Muscle of leg (tissue), 11 donors: ENCODE results near the gene EREG. TPM values are rescaled to one million over a fixed set of nuclear protein-coding genes. Genes with fewer than 3 reads are reported as not detected.
"Not testable (repeated sequence)": the region's sequence is repeated elsewhere in the genome, so short reads cannot be mapped to it uniquely, and the experiment has no call there.

Source experiments
- DNase-seq: peaks from one replicate; pipeline ENCODE4 v3.0.0; 2013
- H3K27ac ChIP-seq: one replicate; pipeline ENCODE4 v1.5.1; 2013; ENCODE audit warnings: mild to moderate bottlenecking, low read length, control low read depth
- H3K27me3 ChIP-seq: one replicate; pipeline ENCODE4 v1.6.1; 2013; ENCODE audit warnings: low read length; ENCODE audit not compliant: control insufficient read depth, insufficient read depth
- H3K36me3 ChIP-seq: one replicate; pipeline ENCODE4 v1.6.1; 2013; ENCODE audit warnings: low read length; ENCODE audit not compliant: control insufficient read depth, insufficient read depth
- H3K4me1 ChIP-seq: one replicate; pipeline ENCODE4 v1.6.1; 2013; ENCODE audit warnings: low read length; ENCODE audit not compliant: control insufficient read depth, insufficient read depth
- H3K4me3 ChIP-seq: one replicate; pipeline ENCODE4 v1.5.1; 2013; ENCODE audit warnings: low read length, control low read depth
- H3K9me3 ChIP-seq: replicated peaks from 2 replicates; pipeline ENCODE4 v1.6.1; 2013; ENCODE audit warnings: low read depth, low read length; ENCODE audit not compliant: control insufficient read depth
- WGBS: methylation state at CpG from one replicate; pipeline ENCODE4 v1.1.5; 2013; ENCODE audit warnings: missing lambda C conversion rate; ENCODE audit not compliant: insufficient coverage; 5-methylcytosine and 5-hydroxymethylcytosine counted together
- polyA plus RNA-seq, 8 donors: library from polyadenylated mRNA; unstranded; fragments of 120-200 nt; gene quantifications; one replicate each; pipeline versions ENCODE4 v1.2.1 to v1.2.3, GENCODE V29; 2013; ENCODE audit warnings: inconsistent platforms in 1 of 8, low replicate concordance in 1 of 8; ENCODE audit not compliant: insufficient read length in 8 of 8, insufficient read depth in 1 of 8
- total RNA-seq: library from RNA; stranded (reverse); fragments of 120-200 nt; gene quantifications from one replicate; pipeline ENCODE4 v1.2.4, GENCODE V29; 2013

EREG gene
- total and polyA plus RNA-seq, 9 donors, result under 0.01 to 0.85 (median 0.08) TPM

DNA sequence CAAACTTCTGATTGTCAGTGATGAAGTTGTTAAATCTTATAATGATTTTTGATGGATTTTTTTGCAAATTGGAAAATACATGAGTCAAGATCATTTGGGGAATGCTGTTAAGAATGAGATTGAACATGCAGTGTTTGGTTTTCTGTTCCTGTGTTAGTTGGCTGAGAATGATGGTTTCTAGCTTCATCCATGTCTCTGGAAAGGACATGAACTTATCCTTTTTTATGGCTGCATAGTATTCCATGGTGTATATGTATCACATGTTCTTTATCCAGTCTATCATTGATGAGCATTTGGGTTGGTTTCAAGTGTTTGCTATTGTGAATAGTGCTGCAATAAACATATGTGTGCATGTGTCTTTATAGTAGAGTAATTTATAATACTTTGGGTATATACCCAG, 24.5 kb upstream of the EREG start:
- H3K4me3 ChIP-seq, result not testable (repeated sequence)

DNA sequence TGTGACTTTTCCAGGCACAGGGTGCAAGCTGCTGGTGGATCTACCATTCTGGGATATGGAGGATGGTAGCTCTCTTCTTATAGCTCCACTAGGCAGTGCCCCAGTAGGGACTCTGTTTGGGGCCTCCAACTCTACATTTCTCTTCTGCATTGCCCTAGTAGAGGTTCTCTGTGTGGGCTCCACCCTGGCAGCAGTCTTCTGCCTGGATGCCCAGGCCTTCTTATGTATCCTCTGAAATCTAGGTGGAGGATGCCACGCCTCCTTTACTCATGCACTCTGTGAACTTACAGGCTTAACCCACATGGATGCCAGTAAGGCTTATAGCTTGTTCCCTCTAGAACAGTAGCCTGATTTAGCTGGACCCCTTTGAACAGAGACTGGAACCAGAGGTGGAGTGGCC, 20.9 kb upstream of the EREG start:
- Histone ChIP-seq H3K27ac (no peak overlapping the region), H3K4me3 (no peak overlapping the region), H3K4me1 (no peaks in the 10 kb centered on the region), H3K36me3 (no peaks in the 10 kb centered on the region), H3K9me3 (peaks cover 5% of the 10 kb centered on the region), H3K27me3 (no peaks in the 10 kb centered on the region)
- WGBS, result no CpG with 5 or more reads among the region's 1 CpG
- no peak for DNase-seq

More for the DNA sequence above, 24.5 kb upstream of the EREG start:
- H3K9me3 ChIP-seq, H3K4me1 ChIP-seq, H3K27ac ChIP-seq, H3K27me3 ChIP-seq, H3K36me3 ChIP-seq, DNase-seq: not testable (repeated sequence)

DNA sequence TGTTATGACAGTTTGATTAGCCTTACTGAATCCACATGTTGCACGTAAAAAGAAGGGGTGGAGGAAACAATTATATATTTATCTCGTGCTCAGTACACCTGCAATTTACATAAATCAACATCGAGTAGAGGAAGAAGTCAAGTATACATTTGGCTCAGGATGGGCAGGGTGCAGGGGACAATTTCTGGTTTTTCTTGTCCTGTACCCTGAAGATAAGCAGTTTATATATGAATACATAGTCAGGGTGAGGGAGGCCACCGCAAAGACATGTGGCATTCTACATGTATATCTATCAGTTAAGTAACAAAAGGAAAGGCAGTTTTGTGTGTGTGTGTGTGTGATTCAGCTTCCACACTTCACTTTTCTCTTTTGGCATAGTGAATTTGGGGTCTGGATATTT, 11.1 kb upstream of the EREG start:
- H3K27me3 ChIP-seq, result no peaks in the 10 kb centered on the region
- WGBS, result no CpG with 5 or more reads among the region's 4 CpGs
- H3K9me3 ChIP-seq, result no peaks in the 10 kb centered on the region
- no peak overlapping the region for H3K4me3 ChIP-seq
- DNase-seq, result no peak
- H3K4me1 ChIP-seq, result no peaks in the 10 kb centered on the region
- H3K36me3 ChIP-seq, result no peaks in the 10 kb centered on the region
- no peak overlapping the region for H3K27ac ChIP-seq

DNA sequence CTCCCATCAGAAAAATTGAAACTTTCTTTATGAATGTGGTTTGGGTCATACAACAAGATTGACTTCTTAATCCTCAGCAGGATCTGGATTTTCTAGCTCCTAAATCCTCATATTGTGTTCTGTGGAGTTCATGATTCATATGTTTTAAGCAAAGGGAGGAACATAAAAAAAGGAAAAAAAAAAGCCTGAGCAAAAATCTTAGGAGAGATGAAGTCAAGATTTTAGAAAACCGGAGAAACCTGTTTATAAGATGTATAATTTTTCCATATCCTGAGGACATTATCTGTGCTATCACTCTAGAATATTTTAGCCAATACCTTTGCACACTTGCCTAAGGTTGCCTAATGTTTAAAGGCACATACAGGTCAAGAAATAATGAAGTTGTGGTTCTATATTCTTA, 7.0 kb upstream of the EREG start:
- Histone ChIP-seq H3K4me3 (no peak overlapping the region), H3K9me3 (no peaks in the 10 kb centered on the region), H3K4me1 (no peaks in the 10 kb centered on the region), H3K27ac (no peak overlapping the region), H3K36me3 (no peaks in the 10 kb centered on the region), H3K27me3 (no peaks in the 10 kb centered on the region)
- no CpG with 5 or more reads among the region's 1 CpG for WGBS
- no peak for DNase-seq

DNA sequence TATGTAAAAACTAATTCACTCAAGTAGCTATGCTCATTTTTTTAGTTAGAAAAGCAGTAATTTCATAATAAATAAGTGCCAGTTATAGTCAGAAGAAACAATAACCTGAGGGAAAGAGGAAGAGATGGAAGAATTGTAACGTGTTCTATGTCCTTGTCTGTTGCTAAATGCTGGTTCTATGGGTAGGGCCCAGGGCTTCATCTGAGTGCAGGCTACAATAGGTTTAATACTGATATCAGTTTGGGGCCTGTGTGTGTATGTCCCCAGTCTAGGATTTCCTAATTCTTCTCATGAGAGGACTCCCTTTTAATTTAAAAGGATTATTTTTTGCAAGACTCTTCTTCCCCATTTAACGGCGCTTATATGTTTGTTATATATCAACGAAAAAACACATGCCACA, 3.3 kb upstream of the EREG start:
- peaks cover 5% of the 10 kb centered on the region for H3K4me1 ChIP-seq
- no peak overlapping the region for H3K4me3 ChIP-seq
- H3K27me3 ChIP-seq, result peaks cover 13% of the 10 kb centered on the region
- no peak for DNase-seq
- H3K36me3 ChIP-seq, result no peaks in the 10 kb centered on the region
- no peak overlapping the region for H3K27ac ChIP-seq
- WGBS, result 100% methylated on average over 1 of the region's 4 CpGs
- H3K9me3 ChIP-seq, result no peaks in the 10 kb centered on the region

DNA sequence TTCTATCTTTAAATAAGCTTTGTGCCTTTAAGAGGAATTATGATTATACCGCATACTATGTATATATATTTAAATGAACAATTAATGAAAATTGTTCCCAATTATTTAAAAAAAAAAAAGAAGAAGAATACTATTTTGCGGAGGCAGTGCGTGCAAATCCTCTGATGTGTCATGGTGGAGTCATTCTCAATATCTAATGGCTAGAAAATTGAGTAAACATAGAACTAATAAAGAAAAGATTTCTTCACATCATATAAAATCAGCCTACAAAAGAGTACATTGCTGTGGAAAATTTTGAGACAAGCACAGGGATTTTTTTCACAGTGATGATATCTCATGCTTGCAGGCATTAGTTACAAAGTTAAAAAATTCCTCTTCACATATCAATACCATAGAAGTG, 2.6 kb upstream of the EREG start:
- WGBS, result no CpG with 5 or more reads among the region's 3 CpGs

DNA sequence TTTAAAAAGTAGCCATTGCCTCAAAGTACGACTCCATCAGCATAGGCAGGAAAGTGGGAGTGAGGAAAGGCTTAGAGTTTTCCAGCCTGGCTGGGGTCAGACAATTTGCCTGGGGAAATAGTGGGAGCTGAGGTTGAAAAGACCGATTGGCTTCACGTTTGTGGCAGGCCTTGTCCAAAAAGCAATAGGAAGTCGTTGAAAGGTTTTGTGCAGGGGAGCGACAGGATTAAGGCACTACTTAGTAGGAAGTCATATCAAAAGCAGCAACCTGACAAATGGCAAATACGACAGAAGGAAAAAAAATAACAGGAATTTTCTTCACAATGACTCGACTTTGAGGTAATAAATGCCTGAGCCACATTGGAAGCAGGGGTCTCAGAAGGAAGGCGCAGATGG, 691 bp upstream of the EREG start:
- H3K27ac ChIP-seq, result no peak overlapping the region
- no peak for DNase-seq
- H3K4me3 ChIP-seq, result no peak overlapping the region
- H3K36me3 ChIP-seq, result no peaks in the 10 kb centered on the region
- peaks cover 5% of the 10 kb centered on the region for H3K4me1 ChIP-seq
- WGBS, result 19% methylated on average over 6 of the region's 8 CpGs
- no peaks in the 10 kb centered on the region for H3K9me3 ChIP-seq
- peaks cover 13% of the 10 kb centered on the region for H3K27me3 ChIP-seq

More for the DNA sequence above, 2.6 kb upstream of the EREG start:
- Histone ChIP-seq H3K4me3 (no peak overlapping the region), H3K36me3 (no peaks in the 10 kb centered on the region), H3K9me3 (no peaks in the 10 kb centered on the region), H3K4me1 (peaks cover 5% of the 10 kb centered on the region), H3K27ac (no peak overlapping the region), H3K27me3 (peaks cover 13% of the 10 kb centered on the region)
- no peak for DNase-seq

DNA sequence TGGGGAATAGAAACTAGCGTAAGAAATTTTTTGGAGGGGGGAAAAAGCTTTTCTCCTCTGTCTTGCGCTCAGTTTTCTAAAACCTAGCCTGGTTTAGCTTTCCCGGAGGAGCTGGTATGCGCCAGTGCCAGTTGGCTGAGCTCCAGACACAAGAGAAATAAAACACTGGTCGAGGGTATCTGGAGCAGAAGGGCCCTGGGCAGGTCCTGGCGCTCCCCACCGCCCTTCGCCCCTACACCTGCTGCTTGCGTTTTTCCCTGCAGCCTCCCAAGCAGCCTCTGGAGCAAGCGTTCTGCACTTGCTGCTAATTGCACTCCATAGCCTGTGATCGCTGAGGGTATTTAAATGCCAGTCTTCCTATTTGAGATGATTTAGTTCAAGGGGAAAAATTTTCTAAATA, 816 bp downstream of the EREG start:
- Histone ChIP-seq H3K27me3 (peaks cover 13% of the 10 kb centered on the region), H3K27ac (no peak overlapping the region), H3K4me1 (peaks cover 5% of the 10 kb centered on the region), H3K36me3 (no peaks in the 10 kb centered on the region), H3K9me3 (no peaks in the 10 kb centered on the region), H3K4me3 (no peak overlapping the region)
- 12% methylated on average over 4 of the region's 11 CpGs for WGBS
- DNase-seq, result peak; percentile 28

DNA sequence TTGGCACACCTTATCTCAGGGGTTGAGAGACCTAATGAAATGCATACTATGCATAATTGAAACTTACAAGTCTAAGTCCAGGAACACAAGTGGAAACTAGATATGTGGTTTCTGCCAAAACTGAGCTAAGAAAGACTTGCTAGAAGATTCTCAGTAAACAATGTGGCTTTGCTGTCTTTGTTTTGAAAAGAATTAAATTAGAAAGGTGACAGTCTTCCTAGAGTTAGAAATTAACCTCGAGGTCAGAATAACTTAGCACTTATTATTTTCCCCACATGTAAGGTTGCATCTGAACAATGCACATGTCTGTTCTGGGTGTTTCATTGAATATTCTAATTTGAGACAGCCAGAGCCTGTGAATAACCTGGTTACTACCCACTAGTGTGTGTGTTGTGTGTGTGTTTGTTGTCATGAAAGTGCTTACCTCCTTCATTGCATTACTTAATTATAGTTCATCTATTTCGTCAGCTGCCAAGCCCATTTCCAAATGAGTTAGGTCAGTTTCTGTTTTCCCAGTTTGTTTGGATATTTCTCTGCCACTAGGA, 1.5 kb downstream of the EREG start:
- no CpG with 5 or more reads among the region's 2 CpGs for WGBS

DNA sequence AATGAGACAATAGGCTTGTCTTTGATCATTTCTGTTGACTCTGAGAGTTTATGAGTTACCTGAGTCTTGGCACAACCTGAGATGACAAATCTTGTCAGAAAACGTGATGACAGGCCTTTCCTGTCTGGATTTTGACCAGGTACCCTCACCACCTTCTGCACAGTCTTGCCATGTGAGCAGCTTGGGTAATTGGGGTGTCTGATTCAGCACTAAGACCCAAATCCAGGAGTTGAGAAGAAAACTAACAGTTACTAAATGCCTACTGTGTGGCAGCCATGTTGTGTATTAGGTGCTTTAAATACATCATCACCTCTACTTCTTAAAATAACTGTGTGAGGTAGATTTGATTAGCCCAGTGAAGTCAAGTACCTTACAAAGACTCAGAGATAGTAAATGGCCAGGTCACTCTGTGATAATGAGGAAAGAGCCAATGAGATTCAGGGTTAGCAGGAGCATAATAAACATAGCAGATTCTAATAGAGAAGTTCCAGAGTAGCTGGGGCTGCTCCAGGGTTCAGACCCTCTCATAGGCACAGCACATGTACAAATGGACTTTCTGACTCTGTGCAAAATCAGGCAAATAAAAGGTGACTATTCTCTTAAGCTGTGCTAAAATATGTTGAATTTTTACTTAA, 2.8 kb downstream of the EREG start:
- no peak overlapping the region for H3K4me3 ChIP-seq
- H3K36me3 ChIP-seq, result no peaks in the 10 kb centered on the region
- H3K27me3 ChIP-seq, result peaks cover 13% of the 10 kb centered on the region
- DNase-seq, result no peak
- peaks cover 5% of the 10 kb centered on the region for H3K4me1 ChIP-seq
- no peak overlapping the region for H3K27ac ChIP-seq
- H3K9me3 ChIP-seq, result no peaks in the 10 kb centered on the region
- WGBS, result no CpG with 5 or more reads among the region's 1 CpG

More for the DNA sequence above, 1.5 kb downstream of the EREG start:
- Histone ChIP-seq H3K36me3 (no peaks in the 10 kb centered on the region), H3K27ac (no peak overlapping the region), H3K9me3 (no peaks in the 10 kb centered on the region), H3K4me1 (peaks cover 5% of the 10 kb centered on the region), H3K27me3 (peaks cover 13% of the 10 kb centered on the region), H3K4me3 (no peak overlapping the region)
- no peak for DNase-seq

DNA sequence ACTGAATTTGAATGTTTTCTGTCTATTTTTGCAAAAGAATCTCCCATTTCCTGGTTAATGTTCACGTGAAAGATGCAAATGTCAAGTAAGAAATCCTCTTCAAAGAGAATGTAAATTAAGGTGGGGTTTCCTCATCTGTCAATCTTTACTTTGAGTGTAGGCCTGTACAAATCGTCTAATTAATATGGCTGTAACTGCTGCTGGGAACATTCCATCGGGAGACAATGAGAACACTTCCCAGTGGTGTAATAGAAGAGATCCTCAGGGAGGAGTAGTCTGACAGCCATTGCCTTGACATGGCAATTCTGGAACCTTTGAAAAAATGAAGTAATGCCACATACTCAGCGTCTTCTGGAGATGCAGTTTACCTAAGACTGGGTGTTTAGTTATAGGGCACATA, 3.7 kb downstream of the EREG start:
- Histone ChIP-seq H3K9me3 (no peaks in the 10 kb centered on the region), H3K4me1 (peaks cover 5% of the 10 kb centered on the region), H3K27ac (no peak overlapping the region), H3K36me3 (no peaks in the 10 kb centered on the region), H3K27me3 (peaks cover 13% of the 10 kb centered on the region), H3K4me3 (no peak overlapping the region)
- DNase-seq, result no peak
- whole genome bisulfite sequencing, result 60% methylated on average over 1 of the region's 4 CpGs
